ENCODE data around the gene ALDH3B1.

The ALDH3B1 gene

GRCh38 chr11:68030318-68031143, 20.4 kb downstream of the ALDH3B1 start, which contains the start of gene NDUFS8:
Gene NDUFS8, plus strand, starts transcription at chr11:68030681. Its CDS starts 1,471 bp downstream, at chr11:68032152.
- DNase-seq (ENCODE audit: low read depth in 3 of 3): peak; percentile 95 to 98 (median 96)

GRCh38 chr11:68031144-68031464, 21.0 kb downstream of the ALDH3B1 start:
- no peak for DNase-seq (ENCODE audit: low read depth in 3 of 3)

GRCh38 chr11:68032003-68032402, 21.9 kb downstream of the ALDH3B1 start:
- DNase-seq (ENCODE audit: low read depth in 3 of 3): no peak

GRCh38 chr11:68032997-68033707, 23.0 kb downstream of the ALDH3B1 start:
- DNase-seq (ENCODE audit: low read depth in 3 of 3): no peak

- DNase-seq (ENCODE audit: low read depth in 3 of 3): no peak
These were observed 23.6 kb downstream of the ALDH3B1 start for GRCh38 chr11:68033708-68034045.

GRCh38 chr11:68035266-68035876, 25.2 kb downstream of the ALDH3B1 start:
- DNase-seq (ENCODE audit: low read depth in 3 of 3): no peak

GRCh38 chr11:68036141-68036716, 26.1 kb downstream of the ALDH3B1 start:
- no peak for DNase-seq (ENCODE audit: low read depth in 3 of 3)

- DNase-seq (ENCODE audit: low read depth in 3 of 3): no peak
These were observed 26.7 kb downstream of the ALDH3B1 start for GRCh38 chr11:68036717-68037239.

GRCh38 chr11:68037411-68038225, 27.5 kb downstream of the ALDH3B1 start:
- DNase-seq (ENCODE audit: low read depth in 3 of 3): no peak

GRCh38 chr11:68038226-68038717, 28.1 kb downstream of the ALDH3B1 start:
- DNase-seq (ENCODE audit: low read depth in 3 of 3): no peak

GRCh38 chr11:68038718-68039525, 28.8 kb downstream of the ALDH3B1 start, which contains the start of gene TCIRG1:
Gene TCIRG1, plus strand, starts transcription at chr11:68039025. Its CDS starts 2,247 bp downstream, at chr11:68041272.
- DNase-seq (ENCODE audit: low read depth in 3 of 3): peak in 2 of 3 experiments; percentile 57 to 77

GRCh38 chr11:68039526-68040086, 29.5 kb downstream of the ALDH3B1 start:
- DNase-seq (ENCODE audit: low read depth in 3 of 3): no peak

- DNase-seq (ENCODE audit: low read depth in 3 of 3): peak in 1 of 3 experiments; percentile 56
These were observed 30.2 kb downstream of the ALDH3B1 start for GRCh38 chr11:68040101-68040956.

GRCh38 chr11:68040957-68041591, 30.9 kb downstream of the ALDH3B1 start:
- no peak for DNase-seq (ENCODE audit: low read depth in 3 of 3)

GRCh38 chr11:68041617-68042218, 31.6 kb downstream of the ALDH3B1 start:
- no peak for DNase-seq (ENCODE audit: low read depth in 3 of 3)

GRCh38 chr11:68042219-68043028, 32.3 kb downstream of the ALDH3B1 start:
- no peak for DNase-seq (ENCODE audit: low read depth in 3 of 3)

GRCh38 chr11:68043029-68043348, 32.9 kb downstream of the ALDH3B1 start:
- DNase-seq (ENCODE audit: low read depth in 3 of 3): no peak
